Measurements from ENCODE around the gene RUNX3.

- TF ChIP-seq CTCF (IDR thresholded peaks at IDR 0.05) = no peak
- TF ChIP-seq EZH2 (IDR thresholded peaks at IDR 0.05; ENCODE audit: borderline replicate concordance, insufficient read depth, low read depth, low read length, poor library complexity, severe bottlenecking) = no peak
Measured at GRCh38 chr1:24920533-24920925, 9.5 kb downstream of the RUNX3 start.
